Measurements from ENCODE around the gene GABBR2.

GABBR2 gene

GRCh38 chr9:98438666-98439065 lies 270.1 kb downstream of the GABBR2 start:
- no peak for DNase-seq (ENCODE audit: low read depth)

- DNase-seq (ENCODE audit: low read depth): no peak
Measured at GRCh38 chr9:98437458-98438034, 271.2 kb downstream of the GABBR2 start.

GRCh38 chr9:98432960-98433359 lies 275.8 kb downstream of the GABBR2 start:
- no peak for DNase-seq (ENCODE audit: low read depth)

GRCh38 chr9:98432134-98432533 lies 276.6 kb downstream of the GABBR2 start:
- DNase-seq (ENCODE audit: low read depth): no peak

- no peak for DNase-seq (ENCODE audit: low read depth)
Measured at GRCh38 chr9:98430535-98431292, 278.0 kb downstream of the GABBR2 start.

GRCh38 chr9:98429613-98430012 lies 279.1 kb downstream of the GABBR2 start:
- no peak for DNase-seq (ENCODE audit: low read depth)

GRCh38 chr9:98428454-98428853 lies 280.3 kb downstream of the GABBR2 start:
- no peak for DNase-seq (ENCODE audit: low read depth)

- no peak for DNase-seq (ENCODE audit: low read depth)
Measured at GRCh38 chr9:98427491-98427890, 281.2 kb downstream of the GABBR2 start.

- no peak for DNase-seq (ENCODE audit: low read depth)
Measured at GRCh38 chr9:98425079-98425478, 283.7 kb downstream of the GABBR2 start.

GRCh38 chr9:98419260-98419603 lies 289.5 kb downstream of the GABBR2 start:
- no peak for DNase-seq (ENCODE audit: low read depth)

GRCh38 chr9:98418578-98419259 lies 290.0 kb downstream of the GABBR2 start:
- DNase-seq (ENCODE audit: low read depth): no peak

- DNase-seq (ENCODE audit: low read depth): no peak
Measured at GRCh38 chr9:98416294-98417248, 292.2 kb downstream of the GABBR2 start.

GRCh38 chr9:98415782-98416181 lies 293.0 kb downstream of the GABBR2 start:
- no peak for DNase-seq (ENCODE audit: low read depth)

GRCh38 chr9:98413084-98413483 lies 295.7 kb downstream of the GABBR2 start:
- no peak for DNase-seq (ENCODE audit: low read depth)

- no peak for DNase-seq (ENCODE audit: low read depth)
Measured at GRCh38 chr9:98412101-98412842, 296.5 kb downstream of the GABBR2 start.

- no peak for DNase-seq (ENCODE audit: low read depth)
Measured at GRCh38 chr9:98410185-98410697, 298.5 kb downstream of the GABBR2 start.

- no peak for DNase-seq (ENCODE audit: low read depth)
Measured at GRCh38 chr9:98409719-98410118, 299.0 kb downstream of the GABBR2 start.

GRCh38 chr9:98406469-98406868 lies 302.3 kb downstream of the GABBR2 start:
- DNase-seq (ENCODE audit: low read depth): no peak

GRCh38 chr9:98404237-98404636 lies 304.5 kb downstream of the GABBR2 start:
- no peak for DNase-seq (ENCODE audit: low read depth)

GRCh38 chr9:98403715-98404114 lies 305.0 kb downstream of the GABBR2 start:
- DNase-seq (ENCODE audit: low read depth): no peak

Measured in stimulated activated CD8-positive, alpha-beta memory T cell treated with anti-CD3 and anti-CD28 coated beads, Interleukin-12 subunit alpha, Interleukin-12 subunit beta, amount 100 ng/mL, for 1 hour (primary cell).